Measurements from ENCODE around the gene PGS1. TPM values are rescaled to one million over a fixed set of nuclear protein-coding genes. Genes with fewer than 3 reads are reported as not detected.

The PGS1 gene
- total and polyA plus RNA-seq, 2 donors (not counting 1 experiment from before 2014, with no cell fraction given) = 22.4 to 34.5 TPM

DNA sequence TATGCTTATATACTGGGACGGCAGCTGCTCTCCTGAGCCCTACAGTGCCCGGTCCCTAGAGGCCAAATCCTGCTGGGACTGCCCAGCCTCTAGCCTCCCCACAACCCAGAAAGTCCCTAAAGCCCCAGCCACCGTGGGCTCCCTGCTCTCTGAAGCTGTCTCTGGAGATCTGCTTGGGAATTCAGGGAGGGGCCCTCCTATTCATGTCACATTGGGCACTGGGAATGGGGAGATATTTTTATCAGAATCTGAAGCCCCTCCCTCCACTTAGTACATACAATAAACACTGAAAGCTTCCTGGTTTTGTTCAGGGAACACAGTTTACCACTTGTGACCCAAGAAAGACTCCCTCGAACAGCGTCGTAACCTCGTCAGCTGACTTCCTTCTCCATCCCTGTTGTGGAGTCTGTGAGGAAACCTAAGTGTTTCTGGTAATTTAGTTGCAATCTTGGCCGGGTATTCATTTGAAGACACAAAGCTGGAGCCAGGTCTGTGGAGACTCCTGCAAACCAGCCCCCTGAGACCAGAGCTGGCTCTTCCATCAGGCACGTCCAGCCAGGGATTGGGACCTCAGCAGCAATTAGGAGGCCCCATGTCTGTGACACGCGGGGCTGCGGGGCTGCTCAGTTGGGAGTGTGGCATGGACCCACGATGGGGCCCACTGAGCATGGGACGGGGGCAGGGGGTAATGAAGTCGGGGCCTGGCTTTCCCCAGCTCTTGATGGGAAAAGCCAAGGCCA is 38.5 kb downstream of the PGS1 start:
- DNase-seq (ENCODE audit: low read depth in 2 of 2) = peak in 1 of 2 donors; percentile 47
- Histone ChIP-seq H2AFZ (ENCODE audit: low read length) (no peak overlapping the region), H3K9ac (ENCODE audit: insufficient read depth, low read length) (no peak overlapping the region), H3K27ac (ENCODE audit: insufficient read depth, low read length) (peak overlapping the region; percentile 22), H3K79me2 (ENCODE audit: control insufficient read depth, insufficient read depth, low read length) (peaks cover 21% of the 10 kb centered on the region), H3K36me3 (ENCODE audit: control insufficient read depth, insufficient read depth, low read length) (peaks cover 25% of the 10 kb centered on the region), H3K4me1 (ENCODE audit: control insufficient read depth, extremely low read depth, insufficient read depth, low read length) (peaks cover 2% of the 10 kb centered on the region), H3K27me3 (ENCODE audit: control insufficient read depth, insufficient read depth, low read length) (no peaks in the 10 kb centered on the region), H4K20me1 (ENCODE audit: control insufficient read depth, extremely low read depth, insufficient read depth, low read length) (no peaks in the 10 kb centered on the region), H3K4me2 (ENCODE audit: extremely low read depth, insufficient read depth, low read length) (no peak overlapping the region), H3K9me3 (ENCODE audit: control insufficient read depth, insufficient read depth, low read depth, low read length) (no peaks in the 10 kb centered on the region), H3K4me3 (replicated peaks in 1 of 4; ENCODE audit: control extremely low read depth in 1 of 4, insufficient read depth in 1 of 4, low read depth in 3 of 4, low read length in 4 of 4) (no peak overlapping the region)
- no peak for TF ChIP-seq EZH2 (IDR thresholded peaks at IDR 0.05; ENCODE audit: low read length, missing control alignments)
- TF ChIP-seq, protein P1, sequence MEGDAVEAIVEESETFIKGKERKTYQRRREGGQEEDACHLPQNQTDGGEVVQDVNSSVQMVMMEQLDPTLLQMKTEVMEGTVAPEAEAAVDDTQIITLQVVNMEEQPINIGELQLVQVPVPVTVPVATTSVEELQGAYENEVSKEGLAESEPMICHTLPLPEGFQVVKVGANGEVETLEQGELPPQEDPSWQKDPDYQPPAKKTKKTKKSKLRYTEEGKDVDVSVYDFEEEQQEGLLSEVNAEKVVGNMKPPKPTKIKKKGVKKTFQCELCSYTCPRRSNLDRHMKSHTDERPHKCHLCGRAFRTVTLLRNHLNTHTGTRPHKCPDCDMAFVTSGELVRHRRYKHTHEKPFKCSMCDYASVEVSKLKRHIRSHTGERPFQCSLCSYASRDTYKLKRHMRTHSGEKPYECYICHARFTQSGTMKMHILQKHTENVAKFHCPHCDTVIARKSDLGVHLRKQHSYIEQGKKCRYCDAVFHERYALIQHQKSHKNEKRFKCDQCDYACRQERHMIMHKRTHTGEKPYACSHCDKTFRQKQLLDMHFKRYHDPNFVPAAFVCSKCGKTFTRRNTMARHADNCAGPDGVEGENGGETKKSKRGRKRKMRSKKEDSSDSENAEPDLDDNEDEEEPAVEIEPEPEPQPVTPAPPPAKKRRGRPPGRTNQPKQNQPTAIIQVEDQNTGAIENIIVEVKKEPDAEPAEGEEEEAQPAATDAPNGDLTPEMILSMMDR (conservative IDR thresholded peaks at IDR 0.05 in 1 of 2, IDR thresholded peaks at IDR 0.05 in 1 of 2; ENCODE audit: low read depth in 1 of 2, low read length in 2 of 2) = no peak

- Histone ChIP-seq H3K4me1 (ENCODE audit: control insufficient read depth, extremely low read depth, insufficient read depth, low read length) (peaks cover 2% of the 10 kb centered on the region), H2AFZ (ENCODE audit: low read length) (no peak overlapping the region), H3K79me2 (ENCODE audit: control insufficient read depth, insufficient read depth, low read length) (peaks cover 17% of the 10 kb centered on the region), H3K27ac (ENCODE audit: insufficient read depth, low read length) (no peak overlapping the region), H4K20me1 (ENCODE audit: control insufficient read depth, extremely low read depth, insufficient read depth, low read length) (no peaks in the 10 kb centered on the region), H3K9me3 (ENCODE audit: control insufficient read depth, insufficient read depth, low read depth, low read length) (no peaks in the 10 kb centered on the region), H3K27me3 (ENCODE audit: control insufficient read depth, insufficient read depth, low read length) (no peaks in the 10 kb centered on the region), H3K4me3 (replicated peaks in 1 of 4; ENCODE audit: control extremely low read depth in 1 of 4, insufficient read depth in 1 of 4, low read depth in 3 of 4, low read length in 4 of 4) (no peak overlapping the region), H3K9ac (ENCODE audit: insufficient read depth, low read length) (no peak overlapping the region), H3K36me3 (ENCODE audit: control insufficient read depth, insufficient read depth, low read length) (peaks cover 28% of the 10 kb centered on the region), H3K4me2 (ENCODE audit: extremely low read depth, insufficient read depth, low read length) (no peak overlapping the region)
- TF ChIP-seq EZH2 (IDR thresholded peaks at IDR 0.05; ENCODE audit: low read length, missing control alignments) = no peak
- TF ChIP-seq, protein P1 (conservative IDR thresholded peaks at IDR 0.05 in 1 of 2, IDR thresholded peaks at IDR 0.05 in 1 of 2; ENCODE audit: low read depth in 1 of 2, low read length in 2 of 2) = no peak
- no peak for DNase-seq (ENCODE audit: low read depth in 2 of 2)
Observed at GRCh38 chr17:78417531-78417909, 39.1 kb downstream of the PGS1 start.

GRCh38 chr17:78418326-78419026 is 40.0 kb downstream of the PGS1 start:
- H3K36me3 ChIP-seq (ENCODE audit: control insufficient read depth, insufficient read depth, low read length) = peaks cover 23% of the 10 kb centered on the region
- H3K4me1 ChIP-seq (ENCODE audit: control insufficient read depth, extremely low read depth, insufficient read depth, low read length) = peaks cover 2% of the 10 kb centered on the region

More at GRCh38 chr17:78418326-78419026, 40.0 kb downstream of the PGS1 start:
- Histone ChIP-seq H3K79me2 (ENCODE audit: control insufficient read depth, insufficient read depth, low read length) (peaks cover 10% of the 10 kb centered on the region), H2AFZ (ENCODE audit: low read length) (no peak overlapping the region), H3K4me3 (replicated peaks in 1 of 4; ENCODE audit: control extremely low read depth in 1 of 4, insufficient read depth in 1 of 4, low read depth in 3 of 4, low read length in 4 of 4) (no peak overlapping the region), H4K20me1 (ENCODE audit: control insufficient read depth, extremely low read depth, insufficient read depth, low read length) (no peaks in the 10 kb centered on the region), H3K9ac (ENCODE audit: insufficient read depth, low read length) (no peak overlapping the region), H3K27ac (ENCODE audit: insufficient read depth, low read length) (no peak overlapping the region), H3K9me3 (ENCODE audit: control insufficient read depth, insufficient read depth, low read depth, low read length) (no peaks in the 10 kb centered on the region), H3K27me3 (ENCODE audit: control insufficient read depth, insufficient read depth, low read length) (no peaks in the 10 kb centered on the region), H3K4me2 (ENCODE audit: extremely low read depth, insufficient read depth, low read length) (no peak overlapping the region)
- no peak for DNase-seq (ENCODE audit: low read depth in 2 of 2)
- TF ChIP-seq EZH2 (IDR thresholded peaks at IDR 0.05; ENCODE audit: low read length, missing control alignments) = no peak
- TF ChIP-seq, protein P1 (conservative IDR thresholded peaks at IDR 0.05 in 1 of 2, IDR thresholded peaks at IDR 0.05 in 1 of 2; ENCODE audit: low read depth in 1 of 2, low read length in 2 of 2) = no peak
